B cell (primary cell): ENCODE data around the gene GSDMA. TPM values are rescaled to one million over a fixed set of nuclear protein-coding genes. Genes with fewer than 3 reads are reported as not detected.

ENCODE experiments used
- ATAC-seq: fragments of 200-7000 bp; cut with Tn5 transposase; one replicate; pipeline ENCODE4 v1.10.0; 2021; ENCODE audit warnings: low read depth, mild to moderate bottlenecking, moderate number of reproducible peaks, moderate library complexity
- CTCF ChIA-PET: fragments of 350-600 bp; sonication (Branson Sonifier 250); formaldehyde crosslinking; loops from one replicate; lab custom pipeline; 2021; ENCODE audit warnings: antibody characterized with exemption, inconsistent platforms; lab: Charles Lee
- POLR2A ChIA-PET: fragments of 350-600 bp; sonication (Branson Sonifier 250); formaldehyde crosslinking; loops from one replicate; lab custom pipeline; 2021; ENCODE audit warnings: antibody characterized with exemption; lab: Charles Lee
- DNase-seq: peaks from one replicate; pipeline ENCODE4 v3.0.0; 2013
- H2AFZ ChIP-seq: 2 replicates; pipeline ENCODE4 v1.6.1; 2012; ENCODE audit warnings: mild to moderate bottlenecking, low read depth, low read length; ENCODE audit not compliant: insufficient read depth, poor library complexity, severe bottlenecking
- H3K27ac ChIP-seq, 2 donors: 1 replicate in 1 of 2; 2 replicates in 1 of 2; pipeline ENCODE4 v1.5.1; 2012 to 2013; ENCODE audit warnings: low read length in 2 of 2, mild to moderate bottlenecking in 2 of 2, moderate library complexity in 1 of 2
- H3K27me3 ChIP-seq, 4 experiments: fragments of 200-600 bp in 1 of 4; sonication (generic) in 1 of 4; replicated peaks in 1 of 4; 1 replicate in 2 of 4; 2 replicates in 2 of 4; pipeline versions ENCODE4 v1.6.1 to v1.7.0; 2013 to 2016; ENCODE audit warnings: low read length in 3 of 4, mild to moderate bottlenecking in 2 of 4, mixed read lengths in 1 of 4, moderate library complexity in 1 of 4; ENCODE audit not compliant: insufficient read depth in 4 of 4, control insufficient read depth in 3 of 4; ENCODE audit errors: control extremely low read depth in 1 of 4
- H3K36me3 ChIP-seq, 2 experiments: replicated peaks in 1 of 2; 1 replicate in 1 of 2; 2 replicates in 1 of 2; pipeline versions ENCODE4 v1.6.1 to v1.7.1; 2013; ENCODE audit warnings: low read length in 1 of 2; ENCODE audit not compliant: insufficient read depth in 2 of 2, control insufficient read depth in 1 of 2; ENCODE audit errors: control extremely low read depth in 1 of 2, extremely low read depth in 1 of 2
- H3K4me1 ChIP-seq, 2 donors: fragments of 200-600 bp in 1 of 2; sonication (generic) in 1 of 2; 1 replicate in 1 of 2; 2 replicates in 1 of 2; pipeline versions ENCODE4 v1.5.1 to v1.6.1; 2013 to 2017; ENCODE audit warnings: low read length in 2 of 2; ENCODE audit not compliant: control insufficient read depth in 2 of 2, insufficient read depth in 2 of 2
- H3K4me2 ChIP-seq: replicated peaks from 2 replicates; pipeline ENCODE3; 2012; ENCODE audit warnings: mild to moderate bottlenecking, low read depth, low read length; ENCODE audit not compliant: poor library complexity, severe bottlenecking
- H3K4me3 ChIP-seq, 5 experiments: fragments of 200-600 bp in 1 of 5; sonication (generic) in 1 of 5; 1 replicate in 3 of 5; 2 replicates in 2 of 5; pipeline versions ENCODE4 v1.5.1 to v1.7.0; 2011 to 2016; ENCODE audit warnings: low read length in 4 of 5, mild to moderate bottlenecking in 4 of 5, low read depth in 2 of 5, control low read depth in 1 of 5, moderate library complexity in 1 of 5; ENCODE audit not compliant: insufficient read depth in 1 of 5; ENCODE audit errors: control extremely low read depth in 1 of 5, extremely low read depth in 1 of 5
- H3K79me2 ChIP-seq: fragments of 200-600 bp; sonication (generic); one replicate; pipeline ENCODE4 v1.6.0; 2016; ENCODE audit warnings: low read length; ENCODE audit not compliant: control insufficient read depth, insufficient read depth
- H3K9ac ChIP-seq: fragments of 200-600 bp; sonication (generic); 2 replicates; pipeline ENCODE4 v1.6.1; 2017; ENCODE audit warnings: mild to moderate bottlenecking, low read length, moderate library complexity
- H3K9me3 ChIP-seq, 3 donors: one replicate each; pipeline versions ENCODE4 v1.6.1 to v1.7.1; 2013; ENCODE audit warnings: low read length in 2 of 3; ENCODE audit not compliant: control insufficient read depth in 2 of 3, insufficient read depth in 1 of 3; ENCODE audit errors: control extremely low read depth in 1 of 3
- H4K20me1 ChIP-seq: 2 replicates; pipeline ENCODE4 v1.6.0; 2012; ENCODE audit warnings: mild to moderate bottlenecking, low read length; ENCODE audit not compliant: insufficient read depth, control insufficient read depth, poor library complexity, severe bottlenecking
- H3K27ac Mint-ChIP-seq: one replicate; pipeline ENCODE4 v1.8.0; 2021; ENCODE audit warnings: mixed read lengths
- H3K27me3 Mint-ChIP-seq: one replicate; pipeline ENCODE4 v1.8.0; 2021; ENCODE audit warnings: mixed read lengths
- H3K4me1 Mint-ChIP-seq: one replicate; pipeline ENCODE4 v1.8.0; 2021; ENCODE audit warnings: mixed read lengths
- H3K4me3 Mint-ChIP-seq: one replicate; pipeline ENCODE4 v1.8.0; 2021; ENCODE audit warnings: mixed read lengths
- H3K9me3 Mint-ChIP-seq: one replicate; pipeline ENCODE4 v1.8.0; 2022; ENCODE audit warnings: mixed read lengths; ENCODE audit not compliant: insufficient read depth
- CTCF ChIP-seq: fragments of 200-600 bp; IDR thresholded peaks from one replicate; pipeline ENCODE4 v1.8.0; 2022; ENCODE audit warnings: antibody characterized with exemption, mild to moderate bottlenecking
- EZH2 ChIP-seq: IDR thresholded peaks from 2 replicates; pipeline ENCODE4 v1.6.1; 2012; ENCODE audit warnings: borderline replicate concordance, low read depth, mild to moderate bottlenecking, moderate library complexity, low read length; ENCODE audit not compliant: insufficient read depth, poor library complexity, severe bottlenecking
- WGBS: methylation state at CpG from one replicate; pipeline ENCODE4 v1.1.5; 2013; ENCODE audit warnings: missing lambda C conversion rate; ENCODE audit not compliant: insufficient coverage; 5-methylcytosine and 5-hydroxymethylcytosine counted together
- intact Hi-C: fragments of 100-400 bp; cut with micrococcal nuclease; formaldehyde crosslinking; loops from one replicate; pipeline ENCODE4 v1.10.0; 2022
- polyA plus RNA-seq: library from polyadenylated mRNA; depleted of rRNA; stranded (reverse); fragments of >200 nt; gene quantifications from 2 replicates; pipeline ENCODE4 v1.2.3, GENCODE V29; 2012
- total RNA-seq, 2 donors: library from RNA; stranded (reverse); fragments of 120-200 nt in 1 of 2; gene quantifications; 1 replicate in 1 of 2; 2 replicates in 1 of 2; pipeline versions ENCODE4 v1.2.3 to v1.2.4, GENCODE V29; 2013 to 2022

The GSDMA gene
- total and polyA plus RNA-seq, 2 donors (not counting 1 experiment from before 2014, with no cell fraction given): 0.09 TPM; not detected in 1

DNA sequence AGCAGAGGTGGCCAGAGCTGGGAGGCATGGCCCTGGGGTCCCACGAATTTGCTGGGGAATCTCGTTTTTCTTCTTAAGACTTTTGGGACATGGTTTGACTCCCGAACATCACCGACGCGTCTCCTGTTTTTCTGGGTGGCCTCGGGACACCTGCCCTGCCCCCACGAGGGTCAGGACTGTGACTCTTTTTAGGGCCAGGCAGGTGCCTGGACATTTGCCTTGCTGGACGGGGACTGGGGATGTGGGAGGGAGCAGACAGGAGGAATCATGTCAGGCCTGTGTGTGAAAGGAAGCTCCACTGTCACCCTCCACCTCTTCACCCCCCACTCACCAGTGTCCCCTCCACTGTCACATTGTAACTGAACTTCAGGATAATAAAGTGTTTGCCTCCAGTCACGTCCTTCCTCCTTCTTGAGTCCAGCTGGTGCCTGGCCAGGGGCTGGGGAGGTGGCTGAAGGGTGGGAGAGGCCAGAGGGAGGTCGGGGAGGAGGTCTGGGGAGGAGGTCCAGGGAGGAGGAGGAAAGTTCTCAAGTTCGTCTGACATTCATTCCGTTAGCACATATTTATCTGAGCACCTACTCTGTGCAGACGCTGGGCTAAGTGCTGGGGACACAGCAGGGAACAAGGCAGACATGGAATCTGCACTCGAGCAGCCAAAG is 54.7 kb downstream of the GSDMA start:
- no peak overlapping the region for H3K9ac ChIP-seq
- Mint-ChIP-seq H3K27me3 (no peaks in the 10 kb centered on the region), H3K9me3 (no peaks in the 10 kb centered on the region), H3K4me1 (no peaks in the 10 kb centered on the region), H3K4me3 (no peak overlapping the region), H3K27ac (no peak overlapping the region)
- H3K36me3 ChIP-seq: peaks cover 0 to 36% of the 10 kb centered on the region in 2 experiments
- ChIA-PET POLR2A (no interaction called here), CTCF (interaction anchor here (0.5 to 4.5 kb wide), 3 partner anchors 10 to 276 kb away, joined by 3 to 20 read pairs (median 7); no protein-coding TSS in a partner anchor)
- intact Hi-C loops: no loop called here
- no peaks in the 10 kb centered on the region for H3K79me2 ChIP-seq
- no peaks in the 10 kb centered on the region for H4K20me1 ChIP-seq
- H3K4me2 ChIP-seq: no peak overlapping the region
- DNase-seq (no peak), ATAC-seq (no peak)
- no peak overlapping the region for H2AFZ ChIP-seq
- WGBS: 90% methylated on average over 12 of the region's 15 CpGs
- H3K27ac ChIP-seq: no peak overlapping the region
- no peaks in the 10 kb centered on the region for H3K9me3 ChIP-seq
- peaks cover 0 to 3% (median 0%) of the 10 kb centered on the region in 4 experiments for H3K27me3 ChIP-seq
- no peak overlapping the region for H3K4me3 ChIP-seq
- H3K4me1 ChIP-seq: peaks cover 0 to 3% of the 10 kb centered on the region in 2 donors
- no peak for TF ChIP-seq EZH2
- TF ChIP-seq CTCF: no peak
